ENCODE data around the gene CCDC188. TPM values are rescaled to one million over a fixed set of nuclear protein-coding genes. Genes with fewer than 3 reads are reported as not detected.

Gene CCDC188
- total and polyA plus RNA-seq, 9 of the 15 experiments (the other 6 are each of a cell fraction or from before 2014, with no cell fraction given) = not detected

DNA sequence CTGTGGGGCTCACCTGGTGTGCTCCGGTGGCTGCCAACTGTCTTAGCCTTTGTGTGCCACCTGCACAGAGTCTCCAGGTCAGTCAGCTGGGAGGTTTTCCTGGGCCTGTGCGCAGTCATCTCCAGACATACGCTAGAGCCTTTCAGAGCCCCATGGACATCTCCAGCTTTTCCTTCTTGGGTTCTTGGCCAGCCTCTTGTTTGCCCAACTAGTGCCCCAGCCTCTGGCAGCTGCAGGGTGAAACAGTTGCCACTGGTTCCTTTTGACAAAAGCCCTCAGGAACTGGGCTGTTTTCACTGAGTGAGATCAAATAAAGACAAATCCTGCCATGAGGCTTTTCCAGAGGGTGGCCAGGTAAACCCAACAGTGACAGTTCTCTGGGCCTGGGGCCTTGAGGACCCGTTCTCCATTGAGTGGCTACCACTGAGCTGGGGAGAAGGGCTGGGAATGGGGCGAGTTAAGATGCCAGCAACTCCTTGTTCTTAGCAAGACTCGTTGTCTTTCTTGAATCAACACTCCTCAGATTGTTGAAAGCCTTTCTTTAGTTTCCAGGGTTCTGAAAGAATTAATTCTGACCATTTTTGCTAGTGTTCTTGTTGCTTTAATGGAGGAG, 51.6 kb downstream of the CCDC188 start (continued):
- TF ChIP-seq, protein P1, sequence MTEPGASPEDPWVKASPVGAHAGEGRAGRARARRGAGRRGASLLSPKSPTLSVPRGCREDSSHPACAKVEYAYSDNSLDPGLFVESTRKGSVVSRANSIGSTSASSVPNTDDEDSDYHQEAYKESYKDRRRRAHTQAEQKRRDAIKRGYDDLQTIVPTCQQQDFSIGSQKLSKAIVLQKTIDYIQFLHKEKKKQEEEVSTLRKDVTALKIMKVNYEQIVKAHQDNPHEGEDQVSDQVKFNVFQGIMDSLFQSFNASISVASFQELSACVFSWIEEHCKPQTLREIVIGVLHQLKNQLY (CRISPR knock-in tag; conservative IDR thresholded peaks at IDR 0.05) = no peak
- TF ChIP-seq ZBTB1 (CRISPR knock-in tag; IDR thresholded peaks at IDR 0.05; ENCODE audit: borderline replicate concordance, low read depth) (no peak), IRF2 (CRISPR knock-in tag; IDR thresholded peaks at IDR 0.05) (peak; percentile 88; the same call in 1 of the 2 replicates), HDAC6 (IDR thresholded peaks at IDR 0.05; ENCODE audit: low read depth, low read length) (peak; percentile 27; the same call in 1 of the 2 replicates), ZNF431 (CRISPR knock-in tag; IDR thresholded peaks at IDR 0.05) (no peak), TSC22D4 (tag; IDR thresholded peaks at IDR 0.05) (no peak), ZC3H4 (CRISPR knock-in tag; IDR thresholded peaks at IDR 0.05; ENCODE audit: borderline replicate concordance) (0 out of 2 replicates have a peak, but pooled peaks have one; percentile 81), MAFG (tag; conservative IDR thresholded peaks at IDR 0.05) (no peak), POLR2AphosphoS5 (IDR thresholded peaks at IDR 0.05; ENCODE audit: control insufficient read depth, insufficient read depth, low read depth, low read length) (0 out of 2 replicates have a peak, but pooled peaks have one; percentile 10), PTTG1 (tag; IDR thresholded peaks at IDR 0.05; ENCODE audit: low read depth) (no peak), ZNF282 (CRISPR knock-in tag; IDR thresholded peaks at IDR 0.05) (peak; percentile 78; the same call in 1 of the 2 replicates)
- TF ChIP-seq, protein P2, sequence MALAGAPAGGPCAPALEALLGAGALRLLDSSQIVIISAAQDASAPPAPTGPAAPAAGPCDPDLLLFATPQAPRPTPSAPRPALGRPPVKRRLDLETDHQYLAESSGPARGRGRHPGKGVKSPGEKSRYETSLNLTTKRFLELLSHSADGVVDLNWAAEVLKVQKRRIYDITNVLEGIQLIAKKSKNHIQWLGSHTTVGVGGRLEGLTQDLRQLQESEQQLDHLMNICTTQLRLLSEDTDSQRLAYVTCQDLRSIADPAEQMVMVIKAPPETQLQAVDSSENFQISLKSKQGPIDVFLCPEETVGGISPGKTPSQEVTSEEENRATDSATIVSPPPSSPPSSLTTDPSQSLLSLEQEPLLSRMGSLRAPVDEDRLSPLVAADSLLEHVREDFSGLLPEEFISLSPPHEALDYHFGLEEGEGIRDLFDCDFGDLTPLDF (CRISPR knock-in tag; IDR thresholded peaks at IDR 0.05) = peak; percentile 43; the same call in 1 of the 2 replicates
- TF ChIP-seq, protein P3, sequence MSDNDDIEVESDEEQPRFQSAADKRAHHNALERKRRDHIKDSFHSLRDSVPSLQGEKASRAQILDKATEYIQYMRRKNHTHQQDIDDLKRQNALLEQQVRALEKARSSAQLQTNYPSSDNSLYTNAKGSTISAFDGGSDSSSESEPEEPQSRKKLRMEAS (CRISPR knock-in tag; IDR thresholded peaks at IDR 0.05) = peak; percentile 59
- TF ChIP-seq, protein P4, sequence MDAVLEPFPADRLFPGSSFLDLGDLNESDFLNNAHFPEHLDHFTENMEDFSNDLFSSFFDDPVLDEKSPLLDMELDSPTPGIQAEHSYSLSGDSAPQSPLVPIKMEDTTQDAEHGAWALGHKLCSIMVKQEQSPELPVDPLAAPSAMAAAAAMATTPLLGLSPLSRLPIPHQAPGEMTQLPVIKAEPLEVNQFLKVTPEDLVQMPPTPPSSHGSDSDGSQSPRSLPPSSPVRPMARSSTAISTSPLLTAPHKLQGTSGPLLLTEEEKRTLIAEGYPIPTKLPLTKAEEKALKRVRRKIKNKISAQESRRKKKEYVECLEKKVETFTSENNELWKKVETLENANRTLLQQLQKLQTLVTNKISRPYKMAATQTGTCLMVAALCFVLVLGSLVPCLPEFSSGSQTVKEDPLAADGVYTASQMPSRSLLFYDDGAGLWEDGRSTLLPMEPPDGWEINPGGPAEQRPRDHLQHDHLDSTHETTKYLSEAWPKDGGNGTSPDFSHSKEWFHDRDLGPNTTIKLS (IDR thresholded peaks at IDR 0.05; ENCODE audit: borderline replicate concordance, low read depth) = no peak
